Astrocyte (in vitro differentiated cells and primary cell): ENCODE measurements around the gene OAS3.

Experiments
- EZH2 ChIP-seq: IDR thresholded peaks from 2 replicates; pipeline ENCODE4 v1.6.1; 2012; ENCODE audit warnings: mild to moderate bottlenecking, low read length, inconsistent platforms; ENCODE audit not compliant: insufficient read depth
- TF ChIP-seq, protein P1 (sequence below): IDR thresholded peaks from 2 replicates; pipeline ENCODE4 v1.5.1; 2011; ENCODE audit warnings: low read depth, mild to moderate bottlenecking, inconsistent platforms, low read length, moderate library complexity; ENCODE audit not compliant: insufficient read depth

DNA sequence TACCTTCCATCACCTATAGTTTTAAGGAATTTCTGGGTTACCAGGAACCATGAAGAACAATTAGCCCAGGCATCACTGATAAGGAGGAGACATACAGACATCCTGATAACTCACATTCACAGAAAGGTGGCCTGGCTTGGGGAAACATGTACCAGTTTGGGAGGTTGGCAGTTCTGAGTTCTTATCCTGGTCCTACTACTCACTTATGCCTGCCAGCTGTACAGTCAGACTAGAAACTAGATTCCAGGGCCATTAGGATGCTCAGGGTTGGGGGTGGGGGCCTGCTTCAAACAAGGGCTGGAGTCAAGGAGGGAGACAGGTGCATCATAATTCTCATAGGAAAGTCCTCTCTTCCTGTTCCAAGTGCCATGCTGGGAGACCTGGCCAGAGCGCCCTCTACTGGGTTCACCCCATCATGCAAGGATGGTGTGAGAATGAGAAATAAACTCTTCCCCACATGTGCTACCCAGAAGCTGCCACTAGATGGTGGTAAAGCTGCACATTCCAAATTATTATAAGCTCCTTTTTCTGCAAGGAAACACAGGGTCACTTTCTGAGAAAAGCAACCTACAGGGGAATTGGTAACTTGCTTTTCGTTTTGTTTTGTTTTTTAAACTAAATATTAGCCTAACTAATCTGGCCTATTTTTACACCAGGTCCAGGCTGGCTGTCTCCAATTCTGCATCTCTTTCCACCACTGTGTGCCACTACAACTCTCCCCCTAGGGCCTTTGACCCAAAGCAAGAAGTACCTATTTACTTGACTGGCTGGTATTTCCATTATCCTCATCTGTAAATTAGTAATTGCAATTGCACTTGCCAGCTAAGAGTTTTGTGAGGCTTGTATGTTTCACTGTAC lies 54.5 kb downstream of the OAS3 start:
- TF ChIP-seq, protein P1, sequence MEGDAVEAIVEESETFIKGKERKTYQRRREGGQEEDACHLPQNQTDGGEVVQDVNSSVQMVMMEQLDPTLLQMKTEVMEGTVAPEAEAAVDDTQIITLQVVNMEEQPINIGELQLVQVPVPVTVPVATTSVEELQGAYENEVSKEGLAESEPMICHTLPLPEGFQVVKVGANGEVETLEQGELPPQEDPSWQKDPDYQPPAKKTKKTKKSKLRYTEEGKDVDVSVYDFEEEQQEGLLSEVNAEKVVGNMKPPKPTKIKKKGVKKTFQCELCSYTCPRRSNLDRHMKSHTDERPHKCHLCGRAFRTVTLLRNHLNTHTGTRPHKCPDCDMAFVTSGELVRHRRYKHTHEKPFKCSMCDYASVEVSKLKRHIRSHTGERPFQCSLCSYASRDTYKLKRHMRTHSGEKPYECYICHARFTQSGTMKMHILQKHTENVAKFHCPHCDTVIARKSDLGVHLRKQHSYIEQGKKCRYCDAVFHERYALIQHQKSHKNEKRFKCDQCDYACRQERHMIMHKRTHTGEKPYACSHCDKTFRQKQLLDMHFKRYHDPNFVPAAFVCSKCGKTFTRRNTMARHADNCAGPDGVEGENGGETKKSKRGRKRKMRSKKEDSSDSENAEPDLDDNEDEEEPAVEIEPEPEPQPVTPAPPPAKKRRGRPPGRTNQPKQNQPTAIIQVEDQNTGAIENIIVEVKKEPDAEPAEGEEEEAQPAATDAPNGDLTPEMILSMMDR = peak; percentile 99
- no peak for TF ChIP-seq EZH2
